OCI-LY7 (cell line): ENCODE data around the gene NINJ1.

ENCODE experiments used
- EZH2phosphoT487 ChIP-seq: fragments of 200-600 bp; sonication (generic); IDR thresholded peaks from 2 replicates; pipeline ENCODE4 v1.6.1; 2018; ENCODE audit warnings: low read depth, borderline replicate concordance, mild to moderate bottlenecking, mixed run types, antibody characterized with exemption, low read length, moderate library complexity, mixed read lengths
- TF ChIP-seq, protein P1 (sequence below): fragments of 200-600 bp; sonication (generic); conservative IDR thresholded peaks from 2 replicates; pipeline ENCODE4 v1.5.1; 2014; ENCODE audit warnings: mild to moderate bottlenecking, antibody characterized with exemption, low read length, moderate library complexity, mixed read lengths

DNA sequence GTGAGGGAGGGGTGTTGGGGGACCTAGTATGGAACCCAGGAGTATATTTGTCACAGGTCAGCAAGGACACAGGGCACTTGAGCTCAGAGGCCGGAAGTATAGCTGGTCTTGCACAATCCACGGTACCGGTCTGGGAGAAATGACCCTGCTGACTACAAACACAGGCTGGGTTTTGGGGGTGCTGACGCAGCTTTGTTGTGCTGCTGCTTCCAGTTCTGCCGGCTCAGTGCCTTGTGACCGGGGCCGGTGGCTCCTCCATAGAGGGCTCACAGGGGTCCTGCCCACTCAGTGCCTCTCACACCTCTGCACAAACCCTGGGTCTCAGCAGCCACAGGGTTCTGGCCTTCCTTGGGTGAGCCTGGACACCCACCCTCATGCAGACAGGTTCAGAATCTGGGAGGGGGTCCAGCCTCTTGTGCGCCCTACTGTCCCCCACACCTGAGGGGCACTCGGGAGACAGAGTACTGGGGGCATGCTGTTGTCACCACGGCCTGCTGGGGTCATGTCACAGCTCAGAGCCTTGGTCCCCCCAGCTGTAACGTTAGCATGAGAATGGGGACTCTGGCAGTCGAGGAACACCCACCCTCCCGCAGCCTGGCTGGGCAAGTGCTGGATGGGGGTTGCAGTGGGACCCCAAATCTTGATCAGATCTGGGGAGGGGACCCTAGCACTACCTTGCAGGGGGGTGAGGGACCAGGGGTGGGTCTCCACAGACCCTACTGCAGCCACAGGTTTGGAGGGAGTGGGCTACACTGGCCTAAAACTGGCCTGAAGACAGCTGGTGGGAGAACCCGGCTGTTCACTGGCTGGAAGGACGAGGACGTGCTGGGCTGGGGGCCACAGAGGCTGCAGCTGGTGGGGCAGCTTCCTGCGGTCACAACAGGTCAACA is 17.7 kb downstream of the NINJ1 start:
- TF ChIP-seq, protein P1, sequence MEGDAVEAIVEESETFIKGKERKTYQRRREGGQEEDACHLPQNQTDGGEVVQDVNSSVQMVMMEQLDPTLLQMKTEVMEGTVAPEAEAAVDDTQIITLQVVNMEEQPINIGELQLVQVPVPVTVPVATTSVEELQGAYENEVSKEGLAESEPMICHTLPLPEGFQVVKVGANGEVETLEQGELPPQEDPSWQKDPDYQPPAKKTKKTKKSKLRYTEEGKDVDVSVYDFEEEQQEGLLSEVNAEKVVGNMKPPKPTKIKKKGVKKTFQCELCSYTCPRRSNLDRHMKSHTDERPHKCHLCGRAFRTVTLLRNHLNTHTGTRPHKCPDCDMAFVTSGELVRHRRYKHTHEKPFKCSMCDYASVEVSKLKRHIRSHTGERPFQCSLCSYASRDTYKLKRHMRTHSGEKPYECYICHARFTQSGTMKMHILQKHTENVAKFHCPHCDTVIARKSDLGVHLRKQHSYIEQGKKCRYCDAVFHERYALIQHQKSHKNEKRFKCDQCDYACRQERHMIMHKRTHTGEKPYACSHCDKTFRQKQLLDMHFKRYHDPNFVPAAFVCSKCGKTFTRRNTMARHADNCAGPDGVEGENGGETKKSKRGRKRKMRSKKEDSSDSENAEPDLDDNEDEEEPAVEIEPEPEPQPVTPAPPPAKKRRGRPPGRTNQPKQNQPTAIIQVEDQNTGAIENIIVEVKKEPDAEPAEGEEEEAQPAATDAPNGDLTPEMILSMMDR = no peak
- TF ChIP-seq EZH2phosphoT487 = no peak
